ENCODE data around the gene ZNF559.

ZNF559 gene

GRCh38 chr19:9362905-9363304 is 38.9 kb downstream of the ZNF559 start, which contains the start of gene ZNF177:
TSS of gene ZNF177 (plus strand) at chr19:9363013. CDS start at chr19:9378312, 15,299 bp downstream.
- DNase-seq: no peak

DNA sequence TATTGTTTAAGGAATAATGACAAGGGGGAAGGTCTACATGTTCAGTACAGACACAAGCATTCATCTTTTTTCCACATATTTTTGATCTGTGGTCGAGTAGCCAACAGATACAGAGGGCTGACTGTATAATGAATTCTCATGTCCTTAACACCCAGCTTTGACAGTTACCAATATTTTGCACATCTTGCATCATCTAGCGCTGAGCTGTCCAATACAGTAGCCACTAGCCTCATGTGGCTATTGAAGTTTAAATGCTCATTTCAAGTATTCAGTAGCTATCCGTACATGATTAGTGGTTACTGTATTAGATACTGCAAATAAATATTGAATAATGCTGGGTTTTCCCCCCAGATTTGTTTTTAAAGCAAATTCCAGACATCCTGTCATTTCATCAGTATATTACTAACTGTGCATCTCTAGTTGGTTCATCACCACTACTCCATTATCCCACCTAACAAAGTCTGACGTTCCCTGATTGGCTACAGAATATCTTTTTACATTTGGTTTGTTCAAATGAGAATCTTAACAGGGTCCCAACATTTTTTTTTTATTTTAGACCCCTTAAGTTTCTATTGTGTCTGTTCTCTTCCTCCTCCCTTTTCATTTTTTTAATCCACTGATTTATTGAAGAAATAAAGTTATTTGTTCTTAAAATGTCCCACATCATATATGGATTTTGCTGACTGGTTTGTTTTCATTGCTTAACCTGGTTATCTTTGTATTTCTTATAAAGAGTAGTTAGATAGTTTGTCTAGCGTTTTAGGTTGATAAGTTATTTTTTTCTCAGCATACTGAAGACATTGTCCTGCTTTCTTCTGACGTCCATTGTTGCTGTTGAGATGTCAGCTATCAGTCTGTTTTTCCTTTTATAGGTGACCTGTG is 47.0 kb downstream of the ZNF559 start:
- DNase-seq: no peak

DNA sequence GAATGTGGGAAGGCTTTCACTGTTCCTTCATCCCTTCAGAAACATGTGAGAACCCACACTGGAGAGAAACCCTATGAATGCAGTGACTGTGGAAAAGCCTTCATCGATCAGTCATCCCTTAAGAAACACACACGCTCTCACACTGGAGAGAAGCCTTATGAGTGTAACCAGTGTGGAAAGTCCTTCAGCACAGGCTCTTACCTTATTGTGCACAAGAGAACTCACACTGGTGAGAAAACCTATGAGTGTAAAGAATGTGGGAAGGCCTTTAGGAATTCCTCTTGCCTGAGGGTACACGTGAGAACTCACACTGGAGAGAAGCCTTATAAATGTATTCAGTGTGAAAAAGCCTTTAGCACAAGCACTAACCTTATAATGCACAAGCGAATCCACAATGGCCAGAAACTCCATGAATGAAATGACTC is 57.4 kb downstream of the ZNF559 start:
- DNase-seq: no peak

Data from DMS79 treated with DMSO at 0.1 percent for 48 hours (cell line).